K562 (cell line): Measurements from ENCODE around the gene TNFRSF18. TPM values are rescaled to one million over a fixed set of nuclear protein-coding genes. Genes with fewer than 3 reads are reported as not detected.

ENCODE experiments used
- ATAC-seq: fragments of 200-7000 bp; cut with Tn5 transposase; 3 replicates; pipeline ENCODE4 v1.9.1; 2020; ENCODE audit warnings: moderate library complexity
- BruUV-seq: library from RNA; stranded (reverse); fragments of 400-500 nt; replicated peaks from 2 replicates; lab custom pipeline; 2021; lab: Mats Ljungman, UMichigan
- CTCF ChIA-PET: fragments of 300-600 bp; formaldehyde crosslinking; extraction: SDS; loops from one replicate; lab custom pipeline; 2021; ENCODE audit warnings: low intra/inter-chr PET ratio; lab: Yijun Ruan, JAX
- POLR2A ChIA-PET: fragments of 300-600, 350-650 bp; sonication (Branson Sonifier 250); formaldehyde crosslinking; extraction: SDS; loops from one replicate; lab custom pipeline; 2021; ENCODE audit warnings: antibody characterized with exemption, inconsistent platforms; lab: Yijun Ruan, JAX
- DNase-seq, 4 experiments: peaks; one replicate each; pipeline versions ENCODE4 v3.0.0 to v3.0.0-alpha.2; 2011 to 2018; ENCODE audit warnings: low spot score in 3 of 4, mixed read lengths in 3 of 4; ENCODE audit errors: extremely low read depth in 1 of 4
- FAIRE-seq: peaks from 2 replicates; lab custom pipeline; 2011; peaks lifted over from hg19 to GRCh38; lab: Jason Lieb, UNC
- H2AFZ ChIP-seq: 2 replicates; pipeline ENCODE4 v1.6.0; 2011; ENCODE audit warnings: low read depth, low read length, control low read depth, inconsistent platforms
- H3K27ac ChIP-seq: fragments of 200-600 bp; 3 replicates; pipeline ENCODE4 v1.8.0; 2011; ENCODE audit warnings: low read depth, mild to moderate bottlenecking, control low read depth, inconsistent platforms, low read length, moderate library complexity, mixed read lengths; ENCODE audit errors: extremely low read depth
- H3K27me3 ChIP-seq, 2 experiments: fragments of 300-600 bp in 1 of 2; 2 replicates in 1 of 2; 3 replicates in 1 of 2; pipeline versions ENCODE4 v1.6.0 to v1.8.0; 2011; ENCODE audit warnings: inconsistent platforms in 2 of 2, low read length in 2 of 2, mild to moderate bottlenecking in 1 of 2, mixed read lengths in 1 of 2, moderate library complexity in 1 of 2; ENCODE audit not compliant: control insufficient read depth in 2 of 2, insufficient read depth in 2 of 2
- H3K36me3 ChIP-seq: fragments of 300-600 bp; 3 replicates; pipeline ENCODE4 v1.8.0; 2011; ENCODE audit warnings: mild to moderate bottlenecking, low read length, inconsistent platforms; ENCODE audit not compliant: control insufficient read depth, insufficient read depth
- H3K4me1 ChIP-seq, 2 experiments: fragments of 200-600 bp in 1 of 2; replicated peaks in 1 of 2; 2 replicates in 1 of 2; 3 replicates in 1 of 2; pipeline versions ENCODE4 v1.5.1 to v1.8.0; 2011; ENCODE audit warnings: inconsistent platforms in 2 of 2, low read length in 2 of 2, mild to moderate bottlenecking in 1 of 2, mixed read lengths in 1 of 2, moderate library complexity in 1 of 2; ENCODE audit not compliant: control insufficient read depth in 2 of 2, insufficient read depth in 2 of 2
- H3K4me2 ChIP-seq: 2 replicates; pipeline ENCODE4 v1.6.1; 2011; ENCODE audit warnings: low read length, control low read depth, inconsistent platforms, mixed read lengths; ENCODE audit not compliant: insufficient read depth
- H3K4me3 ChIP-seq: fragments of 200-600 bp; sonication (generic), shearing (Covaris generic); 2 replicates; pipeline ENCODE4 v1.5.1; 2016; ENCODE audit warnings: control low read depth, inconsistent platforms
- H3K79me2 ChIP-seq: fragments of 200-600 bp; 3 replicates; pipeline ENCODE4 v1.8.0; 2011; ENCODE audit warnings: low read length, inconsistent platforms; ENCODE audit not compliant: control insufficient read depth, insufficient read depth
- H3K9ac ChIP-seq, 2 experiments: 2 replicates each; pipeline versions ENCODE4 v1.6.0 to v1.6.1; 2011; ENCODE audit warnings: low read depth in 2 of 2, low read length in 2 of 2, control low read depth in 1 of 2, inconsistent platforms in 1 of 2, mild to moderate bottlenecking in 1 of 2, mixed read lengths in 1 of 2; ENCODE audit not compliant: insufficient read depth in 1 of 2
- H3K9me1 ChIP-seq: one replicate; pipeline ENCODE4 v1.6.0; 2011; ENCODE audit warnings: inconsistent platforms, mild to moderate bottlenecking, low read length, moderate library complexity; ENCODE audit not compliant: control insufficient read depth, insufficient read depth
- H3K9me3 ChIP-seq: replicated peaks from 2 replicates; pipeline ENCODE4 v1.5.1; 2011; ENCODE audit warnings: low read depth, low read length, inconsistent platforms; ENCODE audit not compliant: control insufficient read depth, insufficient read depth
- H4K20me1 ChIP-seq: replicated peaks from 2 replicates; pipeline ENCODE4 v1.6.1; 2011; ENCODE audit warnings: low read length, inconsistent platforms, mixed read lengths; ENCODE audit not compliant: control insufficient read depth, insufficient read depth
- NRF1 ChIP-seq, 2 experiments: fragments of 450-650 bp; IDR thresholded peaks in 1 of 2; conservative IDR thresholded peaks in 1 of 2; 2 replicates each; pipeline ENCODE4 v1.6.1; 2014; ENCODE audit warnings: mild to moderate bottlenecking in 2 of 2
- TAF15 ChIP-seq: fragments of 200-400 bp; formaldehyde crosslinking; IDR thresholded peaks from 2 replicates; pipeline ENCODE4 v1.6.1; 2017; ENCODE audit warnings: mild to moderate bottlenecking, low read depth, low read length, moderate library complexity
- WGBS: fragments of 100-300 bp; shearing (Covaris generic); methylation state at CpG from one replicate; pipeline ENCODE4 v1.1.6; 2016; ENCODE audit warnings: low coverage, mixed read lengths; ENCODE audit not compliant: insufficient coverage; ENCODE audit errors: missing lambda C conversion rate; 5-methylcytosine and 5-hydroxymethylcytosine counted together
- in situ Hi-C: fragments of 300-500 bp; cut with MboI; formaldehyde crosslinking; loops from 4 replicates; pipeline ENCODE4 v1.15.0; 2018; ENCODE audit warnings: inconsistent platforms, mixed read lengths
- intact Hi-C: fragments of 100-400 bp; cut with micrococcal nuclease; formaldehyde crosslinking; loops from 2 replicates; pipeline ENCODE4 v1.14.2; 2022
- polyA plus RNA-seq, 8 experiments: library from polyadenylated mRNA; depleted of rRNA in 4 of 8; stranded (reverse) in 5 of 8; unstranded in 3 of 8; fragments of >200 nt; fragmentation: Nextera tagmentation in 2 of 8; fragmentation: Illumina TruSeq in 1 of 8; extraction: Ambion mirVana in 2 of 8; extraction: Trizol in 1 of 8; gene quantifications; 2 replicates each; pipeline versions ENCODE4 v1.2.1 to v1.2.3, GENCODE V29; 2011 to 2014; ENCODE audit warnings: inconsistent platforms in 1 of 8, missing spikeins in 1 of 8
- total RNA-seq, 7 experiments: library from RNA; depleted of rRNA in 6 of 7; stranded (reverse); fragments of >200 nt in 6 of 7; fragmentation: Illumina TruSeq in 2 of 7; extraction: Trizol in 2 of 7; gene quantifications; 2 replicates each; pipeline versions ENCODE4 v1.2.1 to v1.2.3, GENCODE V29; 2011 to 2021; ENCODE audit warnings: low replicate concordance in 1 of 7
- TF ChIP-seq, protein P1 (sequence below): fragments of 450-650 bp; formaldehyde crosslinking; IDR thresholded peaks from 2 replicates; pipeline ENCODE4 v1.4.0; 2022; ENCODE audit warnings: mild to moderate bottlenecking, moderate library complexity

TNFRSF18 gene
- total and polyA plus RNA-seq, 9 of the 15 experiments (the other 6 are each of a cell fraction or from before 2014, with no cell fraction given): 0.24 to 0.27 TPM; not detected in 7

DNA sequence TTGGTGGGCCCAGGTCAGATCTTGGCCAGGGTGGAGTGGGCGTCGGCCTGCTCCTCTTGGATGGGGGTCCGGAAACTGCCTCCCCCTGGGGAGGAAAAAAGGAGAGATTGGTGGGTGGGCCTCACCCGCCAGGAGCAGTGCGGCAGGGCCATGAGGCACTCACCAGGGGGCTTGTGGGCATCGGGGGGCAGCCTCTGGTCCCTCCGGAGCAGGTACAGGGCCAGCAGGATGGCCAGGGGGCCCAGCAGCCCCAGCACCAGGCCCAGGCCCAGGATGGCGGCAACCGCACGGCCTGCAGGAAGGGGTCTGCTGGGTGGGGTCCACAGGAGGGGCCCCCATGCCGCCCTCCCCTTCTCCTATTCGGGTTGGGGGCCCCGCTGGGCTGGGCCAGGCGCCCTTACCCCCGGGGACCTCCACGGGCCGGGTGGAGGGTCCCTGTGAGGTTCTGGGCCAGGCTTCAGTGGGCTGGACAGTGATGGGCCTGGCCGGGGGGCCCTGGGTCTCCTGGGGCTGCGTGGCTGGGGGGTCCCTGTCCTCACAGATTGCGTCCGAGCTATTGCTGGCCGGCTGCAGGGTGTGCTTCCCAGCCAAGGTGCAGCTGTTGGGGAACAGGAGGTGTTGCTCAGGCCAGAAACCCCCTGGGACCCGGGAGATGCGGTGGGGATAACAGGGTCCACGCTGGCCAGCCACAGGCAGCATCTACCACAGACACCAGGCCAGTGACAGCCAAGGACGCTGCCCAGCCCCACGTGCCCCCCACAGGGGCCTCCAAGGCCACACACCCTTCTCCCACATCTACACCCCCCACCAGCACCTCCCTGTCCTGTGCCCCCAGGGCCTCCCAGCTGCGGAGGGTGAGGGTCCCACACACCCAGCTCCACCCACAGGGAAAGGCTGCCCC lies 5.4 kb upstream of the TNFRSF18 start:
- POLR2A ChIA-PET: interaction anchor here (0.6 kb wide), 1 partner anchor 19 kb away, joined by 3 read pairs; no protein-coding TSS in a partner anchor
- no peak overlapping the region for H3K27ac ChIP-seq
- H3K79me2 ChIP-seq: no peaks in the 10 kb centered on the region
- BruUV-seq: no TSS peak
- no peaks in the 10 kb centered on the region; the same call in 1 of the 2 replicates for H4K20me1 ChIP-seq
- no peak overlapping the region for H2AFZ ChIP-seq
- no peak overlapping the region for H3K4me2 ChIP-seq
- H3K9me1 ChIP-seq: no peaks in the 10 kb centered on the region
- DNase-seq: no peak
- no peaks in the 10 kb centered on the region for H3K27me3 ChIP-seq
- H3K4me3 ChIP-seq: no peak overlapping the region
- H3K36me3 ChIP-seq: peaks cover 13% of the 10 kb centered on the region; the same call in 2 of the 3 replicates
- no peak for ATAC-seq
- intact Hi-C loops: no loop called here
- H3K9ac ChIP-seq: 0 out of 4 replicates have a peak overlapping the region, but pooled peaks of 1 of the 2 experiments have one; percentile 9
- in situ Hi-C loops: no loop called here
- FAIRE-seq: no peak
- CTCF ChIA-PET: no interaction called here
- no peak for TF ChIP-seq NRF1 (conservative IDR thresholded peaks at IDR 0.05 in 1 of 2, IDR thresholded peaks at IDR 0.05 in 1 of 2)
- TF ChIP-seq TAF15: no peak
- TF ChIP-seq, protein P1, sequence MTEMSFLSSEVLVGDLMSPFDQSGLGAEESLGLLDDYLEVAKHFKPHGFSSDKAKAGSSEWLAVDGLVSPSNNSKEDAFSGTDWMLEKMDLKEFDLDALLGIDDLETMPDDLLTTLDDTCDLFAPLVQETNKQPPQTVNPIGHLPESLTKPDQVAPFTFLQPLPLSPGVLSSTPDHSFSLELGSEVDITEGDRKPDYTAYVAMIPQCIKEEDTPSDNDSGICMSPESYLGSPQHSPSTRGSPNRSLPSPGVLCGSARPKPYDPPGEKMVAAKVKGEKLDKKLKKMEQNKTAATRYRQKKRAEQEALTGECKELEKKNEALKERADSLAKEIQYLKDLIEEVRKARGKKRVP (CRISPR knock-in tag): no peak
- H3K9me3 ChIP-seq: no peaks in the 10 kb centered on the region
- H3K4me1 ChIP-seq: peaks cover 13 to 92% of the 10 kb centered on the region in 2 experiments; a peak in 4 of 5 replicates
- 46% methylated on average over 22 of the region's 28 CpGs for WGBS
